ENCODE data around the gene ZNF280C. TPM values are rescaled to one million over a fixed set of nuclear protein-coding genes. Genes with fewer than 3 reads are reported as not detected.
A peak's percentile ranks its signal among the peaks of the same experiment; 100 is the strongest.

The ZNF280C gene
- total and polyA plus RNA-seq, 2 of the 13 experiments (the other 11 are each of a cell fraction or from before 2014, with no cell fraction given) = 3.0 to 3.3 TPM

DNA sequence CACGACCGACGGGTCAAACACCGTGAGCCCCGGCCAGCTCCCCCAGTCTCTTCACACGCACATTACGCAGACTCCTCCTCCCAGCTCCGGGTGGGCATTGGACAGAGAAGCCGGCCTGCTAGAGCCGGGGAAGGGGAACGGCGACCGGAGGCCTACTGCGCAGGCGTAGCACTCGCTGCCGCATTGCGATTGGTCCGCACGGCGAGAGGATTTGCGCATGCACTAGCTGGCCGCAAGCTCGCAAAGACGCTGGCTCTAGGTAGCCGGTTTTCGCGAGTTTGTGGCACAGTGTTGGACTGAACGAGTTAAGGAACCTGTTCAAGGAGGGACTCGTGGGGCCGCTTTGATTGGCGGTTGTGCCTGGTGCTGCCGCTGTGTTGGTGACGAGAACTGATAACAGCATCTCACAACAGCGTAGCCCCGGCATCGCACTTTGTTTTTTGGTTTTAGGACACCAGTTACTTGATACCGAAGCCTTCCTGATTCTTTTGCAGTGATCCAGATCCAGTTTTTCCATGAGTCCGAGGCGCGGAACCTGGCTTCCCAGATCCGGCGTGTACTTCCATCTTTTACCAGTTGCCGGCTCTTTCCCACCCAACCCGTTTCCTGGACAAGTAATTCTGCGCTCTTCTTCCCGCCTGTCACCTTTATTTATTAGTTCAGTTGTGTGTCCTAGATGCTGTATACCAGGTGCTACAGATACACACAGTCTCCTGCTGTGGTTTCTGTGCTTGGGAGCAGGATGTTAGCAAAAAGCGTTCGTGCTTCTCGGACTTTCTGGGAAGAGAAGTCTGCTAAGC, 102.8 kb downstream of the ZNF280C start, which contains the start of gene AIFM1 (continued):
- TF ChIP-seq ELF3 (CRISPR knock-in tag; IDR thresholded peaks at IDR 0.05) (peak; percentile 41; the same call in 1 of the 2 replicates), ONECUT2 (CRISPR knock-in tag; IDR thresholded peaks at IDR 0.05) (no peak), NFYC (CRISPR knock-in tag; IDR thresholded peaks at IDR 0.05) (peak; percentile 70), AKAP8 (CRISPR knock-in tag; IDR thresholded peaks at IDR 0.05) (no peak), HDAC2 (CRISPR knock-in tag; IDR thresholded peaks at IDR 0.05) (0 out of 2 replicates have a peak, but pooled peaks have one; percentile 10), CBX1 (IDR thresholded peaks at IDR 0.05; ENCODE audit: low read depth) (peak; percentile 7), SOX6 (IDR thresholded peaks at IDR 0.05) (no peak), SOX6 (CRISPR knock-in tag; IDR thresholded peaks at IDR 0.05) (peak; percentile 33; the same call in 1 of the 2 replicates), FIP1L1 (IDR thresholded peaks at IDR 0.05; ENCODE audit: borderline replicate concordance, insufficient read depth, low read depth, low read length) (no peak), ZNF441 (CRISPR knock-in tag; IDR thresholded peaks at IDR 0.05; ENCODE audit: borderline replicate concordance) (no peak), ZBTB7A (CRISPR knock-in tag; IDR thresholded peaks at IDR 0.05) (no peak), KLF11 (CRISPR knock-in tag; IDR thresholded peaks at IDR 0.05) (no peak), ZNF766 (CRISPR knock-in tag; IDR thresholded peaks at IDR 0.05; ENCODE audit: borderline replicate concordance) (no peak), ZNF878 (CRISPR knock-in tag; IDR thresholded peaks at IDR 0.05) (0 out of 2 replicates have a peak, but pooled peaks have one; percentile 27), TARDBP (CRISPR knock-in tag; IDR thresholded peaks at IDR 0.05) (0 out of 2 replicates have a peak, but pooled peaks have one; percentile 25), ZSCAN21 (CRISPR knock-in tag; IDR thresholded peaks at IDR 0.05; ENCODE audit: borderline replicate concordance) (no peak), THAP11 (CRISPR knock-in tag; IDR thresholded peaks at IDR 0.05) (peak; percentile 58)
- TF ChIP-seq, protein P1, sequence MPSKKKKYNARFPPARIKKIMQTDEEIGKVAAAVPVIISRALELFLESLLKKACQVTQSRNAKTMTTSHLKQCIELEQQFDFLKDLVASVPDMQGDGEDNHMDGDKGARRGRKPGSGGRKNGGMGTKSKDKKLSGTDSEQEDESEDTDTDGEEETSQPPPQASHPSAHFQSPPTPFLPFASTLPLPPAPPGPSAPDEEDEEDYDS (CRISPR knock-in tag; IDR thresholded peaks at IDR 0.05) = peak; percentile 46; the same call in 1 of the 2 replicates
- TF ChIP-seq, protein P2, sequence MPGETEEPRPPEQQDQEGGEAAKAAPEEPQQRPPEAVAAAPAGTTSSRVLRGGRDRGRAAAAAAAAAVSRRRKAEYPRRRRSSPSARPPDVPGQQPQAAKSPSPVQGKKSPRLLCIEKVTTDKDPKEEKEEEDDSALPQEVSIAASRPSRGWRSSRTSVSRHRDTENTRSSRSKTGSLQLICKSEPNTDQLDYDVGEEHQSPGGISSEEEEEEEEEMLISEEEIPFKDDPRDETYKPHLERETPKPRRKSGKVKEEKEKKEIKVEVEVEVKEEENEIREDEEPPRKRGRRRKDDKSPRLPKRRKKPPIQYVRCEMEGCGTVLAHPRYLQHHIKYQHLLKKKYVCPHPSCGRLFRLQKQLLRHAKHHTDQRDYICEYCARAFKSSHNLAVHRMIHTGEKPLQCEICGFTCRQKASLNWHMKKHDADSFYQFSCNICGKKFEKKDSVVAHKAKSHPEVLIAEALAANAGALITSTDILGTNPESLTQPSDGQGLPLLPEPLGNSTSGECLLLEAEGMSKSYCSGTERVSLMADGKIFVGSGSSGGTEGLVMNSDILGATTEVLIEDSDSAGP (CRISPR knock-in tag; IDR thresholded peaks at IDR 0.05; ENCODE audit: borderline replicate concordance) = peak; percentile 64; the same call in 1 of the 2 replicates
- TF ChIP-seq, protein P3, sequence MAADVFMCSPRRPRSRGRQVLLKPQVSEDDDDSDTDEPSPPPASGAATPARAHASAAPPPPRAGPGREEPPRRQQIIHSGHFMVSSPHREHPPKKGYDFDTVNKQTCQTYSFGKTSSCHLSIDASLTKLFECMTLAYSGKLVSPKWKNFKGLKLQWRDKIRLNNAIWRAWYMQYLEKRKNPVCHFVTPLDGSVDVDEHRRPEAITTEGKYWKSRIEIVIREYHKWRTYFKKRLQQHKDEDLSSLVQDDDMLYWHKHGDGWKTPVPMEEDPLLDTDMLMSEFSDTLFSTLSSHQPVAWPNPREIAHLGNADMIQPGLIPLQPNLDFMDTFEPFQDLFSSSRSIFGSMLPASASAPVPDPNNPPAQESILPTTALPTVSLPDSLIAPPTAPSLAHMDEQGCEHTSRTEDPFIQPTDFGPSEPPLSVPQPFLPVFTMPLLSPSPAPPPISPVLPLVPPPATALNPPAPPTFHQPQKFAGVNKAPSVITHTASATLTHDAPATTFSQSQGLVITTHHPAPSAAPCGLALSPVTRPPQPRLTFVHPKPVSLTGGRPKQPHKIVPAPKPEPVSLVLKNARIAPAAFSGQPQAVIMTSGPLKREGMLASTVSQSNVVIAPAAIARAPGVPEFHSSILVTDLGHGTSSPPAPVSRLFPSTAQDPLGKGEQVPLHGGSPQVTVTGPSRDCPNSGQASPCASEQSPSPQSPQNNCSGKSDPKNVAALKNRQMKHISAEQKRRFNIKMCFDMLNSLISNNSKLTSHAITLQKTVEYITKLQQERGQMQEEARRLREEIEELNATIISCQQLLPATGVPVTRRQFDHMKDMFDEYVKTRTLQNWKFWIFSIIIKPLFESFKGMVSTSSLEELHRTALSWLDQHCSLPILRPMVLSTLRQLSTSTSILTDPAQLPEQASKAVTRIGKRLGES (CRISPR knock-in tag; IDR thresholded peaks at IDR 0.05; ENCODE audit: borderline replicate concordance) = no peak
- TF ChIP-seq, protein P4, sequence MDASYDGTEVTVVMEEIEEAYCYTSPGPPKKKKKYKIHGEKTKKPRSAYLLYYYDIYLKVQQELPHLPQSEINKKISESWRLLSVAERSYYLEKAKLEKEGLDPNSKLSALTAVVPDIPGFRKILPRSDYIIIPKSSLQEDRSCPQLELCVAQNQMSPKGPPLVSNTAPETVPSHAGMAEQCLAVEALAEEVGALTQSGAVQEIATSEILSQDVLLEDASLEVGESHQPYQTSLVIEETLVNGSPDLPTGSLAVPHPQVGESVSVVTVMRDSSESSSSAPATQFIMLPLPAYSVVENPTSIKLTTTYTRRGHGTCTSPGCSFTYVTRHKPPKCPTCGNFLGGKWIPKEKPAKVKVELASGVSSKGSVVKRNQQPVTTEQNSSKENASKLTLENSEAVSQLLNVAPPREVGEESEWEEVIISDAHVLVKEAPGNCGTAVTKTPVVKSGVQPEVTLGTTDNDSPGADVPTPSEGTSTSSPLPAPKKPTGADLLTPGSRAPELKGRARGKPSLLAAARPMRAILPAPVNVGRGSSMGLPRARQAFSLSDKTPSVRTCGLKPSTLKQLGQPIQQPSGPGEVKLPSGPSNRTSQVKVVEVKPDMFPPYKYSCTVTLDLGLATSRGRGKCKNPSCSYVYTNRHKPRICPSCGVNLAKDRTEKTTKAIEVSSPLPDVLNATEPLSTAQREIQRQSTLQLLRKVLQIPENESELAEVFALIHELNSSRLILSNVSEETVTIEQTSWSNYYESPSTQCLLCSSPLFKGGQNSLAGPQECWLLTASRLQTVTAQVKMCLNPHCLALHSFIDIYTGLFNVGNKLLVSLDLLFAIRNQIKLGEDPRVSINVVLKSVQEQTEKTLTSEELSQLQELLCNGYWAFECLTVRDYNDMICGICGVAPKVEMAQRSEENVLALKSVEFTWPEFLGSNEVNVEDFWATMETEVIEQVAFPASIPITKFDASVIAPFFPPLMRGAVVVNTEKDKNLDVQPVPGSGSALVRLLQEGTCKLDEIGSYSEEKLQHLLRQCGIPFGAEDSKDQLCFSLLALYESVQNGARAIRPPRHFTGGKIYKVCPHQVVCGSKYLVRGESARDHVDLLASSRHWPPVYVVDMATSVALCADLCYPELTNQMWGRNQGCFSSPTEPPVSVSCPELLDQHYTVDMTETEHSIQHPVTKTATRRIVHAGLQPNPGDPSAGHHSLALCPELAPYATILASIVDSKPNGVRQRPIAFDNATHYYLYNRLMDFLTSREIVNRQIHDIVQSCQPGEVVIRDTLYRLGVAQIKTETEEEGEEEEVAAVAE (CRISPR knock-in tag; IDR thresholded peaks at IDR 0.05; ENCODE audit: borderline replicate concordance) = no peak
